Neural cell (in vitro differentiated cells): ENCODE measurements around the gene GRB14. TPM values are rescaled to one million over a fixed set of nuclear protein-coding genes. Genes with fewer than 3 reads are reported as not detected.

Experiments
- H2AFZ ChIP-seq: fragments of 200-600, 300-800 bp; sonication (generic), shearing (Covaris generic); 2 replicates; pipeline ENCODE4 v1.6.0; 2014; ENCODE audit warnings: low read depth, mild to moderate bottlenecking, antibody characterized with exemption, low read length, moderate library complexity
- H3F3A ChIP-seq: fragments of 200-600 bp; shearing (Covaris generic); 2 replicates; pipeline ENCODE4 v1.6.1; 2016; ENCODE audit warnings: mild to moderate bottlenecking, moderate library complexity, mixed read lengths, antibody characterized with exemption, low read length; ENCODE audit not compliant: insufficient read depth, poor library complexity, severe bottlenecking
- H3K27ac ChIP-seq: fragments of 200-600, 300-800 bp; sonication (generic), shearing (Covaris generic); 2 replicates; pipeline ENCODE4 v1.5.1; 2014; ENCODE audit warnings: mild to moderate bottlenecking, low read length, moderate library complexity
- H3K27me3 ChIP-seq: fragments of 300-800, 200-600 bp; sonication (generic), shearing (Covaris generic); 2 replicates; pipeline ENCODE4 v1.6.0; 2014; ENCODE audit warnings: mild to moderate bottlenecking, low read depth, low read length, moderate library complexity; ENCODE audit not compliant: insufficient read depth
- H3K36me3 ChIP-seq: fragments of 300-800, 200-600 bp; sonication (generic), shearing (Covaris generic); 2 replicates; pipeline ENCODE4 v1.5.1; 2014; ENCODE audit warnings: mild to moderate bottlenecking, antibody characterized with exemption, low read length, moderate library complexity; ENCODE audit not compliant: insufficient read depth
- H3K4me2 ChIP-seq: fragments of 300-800, 200-600 bp; sonication (generic), shearing (Covaris generic); 2 replicates; pipeline ENCODE4 v1.6.0; 2014; ENCODE audit warnings: mild to moderate bottlenecking, low read length
- H3K4me3 ChIP-seq: fragments of 300-800, 200-600 bp; sonication (generic), shearing (Covaris generic); 2 replicates; pipeline ENCODE4 v1.5.1; 2014; ENCODE audit warnings: mild to moderate bottlenecking, low read length, moderate library complexity
- H3K79me2 ChIP-seq: fragments of 200-600 bp; shearing (Covaris generic); replicated peaks from 2 replicates; pipeline ENCODE4 v1.6.0; 2014; ENCODE audit warnings: mild to moderate bottlenecking, low read length, moderate library complexity; ENCODE audit not compliant: insufficient read depth
- H3K9ac ChIP-seq: fragments of 300-800, 200-600 bp; sonication (generic), shearing (Covaris generic); 2 replicates; pipeline ENCODE4 v1.6.1; 2016; ENCODE audit warnings: mild to moderate bottlenecking, low read length, mixed read lengths
- H3K9me2 ChIP-seq: fragments of 200-600 bp; shearing (Covaris generic); 2 replicates; pipeline ENCODE4 v1.6.1; 2016; ENCODE audit warnings: mild to moderate bottlenecking, low read length, mixed read lengths; ENCODE audit not compliant: insufficient read depth
- H3K9me3 ChIP-seq: fragments of 200-600, 300-800 bp; sonication (generic), shearing (Covaris generic); 2 replicates; pipeline ENCODE4 v1.6.1; 2016; ENCODE audit warnings: mild to moderate bottlenecking, mixed run types, low read length, moderate library complexity, mixed read lengths
- H4K20me1 ChIP-seq: fragments of 200-600 bp; shearing (Covaris generic); 2 replicates; pipeline ENCODE4 v1.6.1; 2016; ENCODE audit warnings: mild to moderate bottlenecking, mixed run types; ENCODE audit not compliant: insufficient read depth
- CTCF ChIP-seq: fragments of 450-650 bp; IDR thresholded peaks from 2 replicates; pipeline ENCODE4 v1.5.1; 2014; ENCODE audit warnings: antibody characterized with exemption, mild to moderate bottlenecking, moderate library complexity; ENCODE audit not compliant: poor library complexity, severe bottlenecking
- EP300 ChIP-seq: fragments of 450-650 bp; conservative IDR thresholded peaks from 2 replicates; pipeline ENCODE4 v1.6.1; 2014; ENCODE audit warnings: antibody characterized with exemption, mild to moderate bottlenecking, moderate library complexity; ENCODE audit not compliant: poor library complexity, severe bottlenecking
- EZH2 ChIP-seq: fragments of 200-600, 300-800 bp; shearing (Covaris generic), sonication (generic); IDR thresholded peaks from 2 replicates; pipeline ENCODE4 v1.6.1; 2014; ENCODE audit warnings: antibody characterized with exemption, low read length, borderline replicate concordance, mild to moderate bottlenecking; ENCODE audit not compliant: insufficient read depth, poor library complexity, severe bottlenecking
- MXI1 ChIP-seq: fragments of 450-650 bp; conservative IDR thresholded peaks from 2 replicates; pipeline ENCODE4 v1.6.1; 2014; ENCODE audit warnings: antibody characterized with exemption, mild to moderate bottlenecking; ENCODE audit not compliant: poor library complexity, severe bottlenecking
- POLR2AphosphoS5 ChIP-seq: IDR thresholded peaks from 2 replicates; pipeline ENCODE4 v1.6.1; 2012
- RAD21 ChIP-seq: fragments of 450-650 bp; conservative IDR thresholded peaks from 2 replicates; pipeline ENCODE4 v1.6.1; 2014; ENCODE audit warnings: antibody characterized with exemption, mild to moderate bottlenecking, moderate library complexity
- REST ChIP-seq: IDR thresholded peaks from 2 replicates; pipeline ENCODE4 v1.6.1; 2012; ENCODE audit warnings: borderline replicate concordance
- SMC3 ChIP-seq: fragments of 450-650 bp; conservative IDR thresholded peaks from 2 replicates; pipeline ENCODE4 v1.6.1; 2014; ENCODE audit warnings: antibody characterized with exemption, mild to moderate bottlenecking, moderate library complexity; ENCODE audit not compliant: poor library complexity
- TAF1 ChIP-seq: IDR thresholded peaks from 2 replicates; pipeline ENCODE4 v1.6.1; 2012; ENCODE audit warnings: low read depth
- polyA plus RNA-seq: library from polyadenylated mRNA; depleted of rRNA; stranded (reverse); fragments of >200 nt; gene quantifications from 2 replicates; pipeline ENCODE4 v1.2.3, GENCODE V29; 2014

GRB14 gene
- polyA plus RNA-seq, 1 donor from 2014 or later = 4.5 TPM

- Histone ChIP-seq H3K4me2 (no peak overlapping the region), H3K79me2 (no peaks in the 10 kb centered on the region), H3K27me3 (no peaks in the 10 kb centered on the region), H3F3A (no peaks in the 10 kb centered on the region), H3K27ac (no peak overlapping the region), H4K20me1 (no peaks in the 10 kb centered on the region), H3K9me3 (no peaks in the 10 kb centered on the region), H3K36me3 (no peaks in the 10 kb centered on the region), H3K9ac (no peak overlapping the region), H3K9me2 (no peaks in the 10 kb centered on the region), H2AFZ (no peak overlapping the region), H3K4me3 (no peak overlapping the region)
- TF ChIP-seq POLR2AphosphoS5 (no peak), MXI1 (no peak), REST (no peak), RAD21 (no peak), CTCF (no peak), SMC3 (no peak), EZH2 (no peak), TAF1 (no peak), EP300 (no peak)
Observed at GRCh38 chr2:164570475-164570874, 50.8 kb downstream of the GRB14 start.

- H3K27ac ChIP-seq = no peak overlapping the region
- no peaks in the 10 kb centered on the region for H3K9me2 ChIP-seq
- no peaks in the 10 kb centered on the region for H3K36me3 ChIP-seq
- H4K20me1 ChIP-seq = no peaks in the 10 kb centered on the region
- no peak overlapping the region for H3K9ac ChIP-seq
- H3K4me2 ChIP-seq = no peak overlapping the region
- H3F3A ChIP-seq = no peaks in the 10 kb centered on the region
- H3K9me3 ChIP-seq = no peaks in the 10 kb centered on the region
- H3K4me3 ChIP-seq = no peak overlapping the region
- H3K79me2 ChIP-seq = no peaks in the 10 kb centered on the region
- TF ChIP-seq CTCF (no peak), RAD21 (no peak), SMC3 (no peak), TAF1 (no peak), POLR2AphosphoS5 (no peak), MXI1 (no peak), EZH2 (no peak), EP300 (no peak), REST (no peak)
- H3K27me3 ChIP-seq = no peaks in the 10 kb centered on the region
- no peak overlapping the region for H2AFZ ChIP-seq
Observed at GRCh38 chr2:164569378-164569777, 51.9 kb downstream of the GRB14 start.
